ENCODE data around the gene STUB1.

DNA sequence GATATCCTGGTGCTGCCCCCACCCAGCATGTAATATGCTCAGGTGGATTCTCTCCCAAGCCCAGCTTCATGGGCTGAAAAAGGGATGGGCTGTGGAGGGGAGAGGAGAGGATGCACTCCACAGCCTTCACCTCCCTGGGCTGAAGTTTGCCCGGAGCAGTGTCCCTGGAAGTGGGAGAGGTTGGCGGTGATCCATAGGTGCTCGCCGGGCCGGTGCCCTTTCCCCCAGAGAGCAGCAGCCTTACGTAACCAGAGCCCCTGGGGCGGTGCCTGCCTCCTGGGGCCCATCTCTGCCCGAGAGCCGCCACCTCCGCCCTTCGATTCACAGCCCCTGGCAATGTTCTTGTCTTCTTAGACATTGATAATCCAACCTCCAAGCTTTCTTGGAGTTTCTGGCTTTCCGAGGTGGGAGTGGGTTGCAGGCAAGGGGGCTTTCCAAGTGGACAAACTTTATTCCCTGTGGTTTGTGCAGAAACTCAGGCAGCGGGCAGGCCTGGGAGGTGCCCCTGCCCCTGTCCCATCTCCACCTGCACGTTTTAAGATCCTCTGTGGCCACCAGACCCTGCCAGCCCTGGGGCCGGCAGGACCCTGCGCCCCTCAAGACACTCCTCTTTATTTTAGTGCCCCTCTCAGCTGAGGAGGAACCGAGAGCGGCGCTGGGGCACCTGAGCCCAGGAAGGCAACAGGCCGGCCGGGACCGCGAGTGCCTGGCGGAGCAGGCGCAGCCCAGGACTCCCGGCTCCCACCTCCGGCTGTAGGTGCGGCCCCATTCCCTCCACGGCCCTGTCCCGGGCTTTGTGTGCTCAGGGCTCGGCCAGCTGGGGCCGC lies 34.1 kb upstream of the STUB1 start:
- TF ChIP-seq, protein P1, sequence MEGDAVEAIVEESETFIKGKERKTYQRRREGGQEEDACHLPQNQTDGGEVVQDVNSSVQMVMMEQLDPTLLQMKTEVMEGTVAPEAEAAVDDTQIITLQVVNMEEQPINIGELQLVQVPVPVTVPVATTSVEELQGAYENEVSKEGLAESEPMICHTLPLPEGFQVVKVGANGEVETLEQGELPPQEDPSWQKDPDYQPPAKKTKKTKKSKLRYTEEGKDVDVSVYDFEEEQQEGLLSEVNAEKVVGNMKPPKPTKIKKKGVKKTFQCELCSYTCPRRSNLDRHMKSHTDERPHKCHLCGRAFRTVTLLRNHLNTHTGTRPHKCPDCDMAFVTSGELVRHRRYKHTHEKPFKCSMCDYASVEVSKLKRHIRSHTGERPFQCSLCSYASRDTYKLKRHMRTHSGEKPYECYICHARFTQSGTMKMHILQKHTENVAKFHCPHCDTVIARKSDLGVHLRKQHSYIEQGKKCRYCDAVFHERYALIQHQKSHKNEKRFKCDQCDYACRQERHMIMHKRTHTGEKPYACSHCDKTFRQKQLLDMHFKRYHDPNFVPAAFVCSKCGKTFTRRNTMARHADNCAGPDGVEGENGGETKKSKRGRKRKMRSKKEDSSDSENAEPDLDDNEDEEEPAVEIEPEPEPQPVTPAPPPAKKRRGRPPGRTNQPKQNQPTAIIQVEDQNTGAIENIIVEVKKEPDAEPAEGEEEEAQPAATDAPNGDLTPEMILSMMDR (IDR thresholded peaks at IDR 0.05) = no peak
- TF ChIP-seq POLR2A (IDR thresholded peaks at IDR 0.05) (no peak), POLR2AphosphoS5 (IDR thresholded peaks at IDR 0.05) (no peak), EP300 (IDR thresholded peaks at IDR 0.05) (no peak)

Measured in stomach (tissue), 4 donors.